Naive thymus-derived CD4-positive, alpha-beta T cell (primary cell): ENCODE data around the gene MTERF4. TPM values are rescaled to one million over a fixed set of nuclear protein-coding genes. Genes with fewer than 3 reads are reported as not detected.

Experiments used
- ATAC-seq: fragments of 150-1000 bp; cut with Tn5 transposase; 2 replicates; pipeline ENCODE4 v1.10.0; 2021; ENCODE audit warnings: mild to moderate bottlenecking, moderate library complexity
- CTCF ChIA-PET: fragments of 350-600 bp; sonication (Branson Sonifier 250); formaldehyde crosslinking; loops from one replicate; lab custom pipeline; 2021; ENCODE audit warnings: antibody characterized with exemption; lab: Charles Lee
- POLR2A ChIA-PET: fragments of 350-600 bp; sonication (Branson Sonifier 250); formaldehyde crosslinking; loops from one replicate; lab custom pipeline; 2021; ENCODE audit warnings: antibody characterized with exemption, inconsistent platforms; lab: Charles Lee
- DNase-seq, 9 donors: peaks; one replicate each; pipeline versions ENCODE4 v3.0.0 to v3.0.0-alpha.2; 2020 to 2022; ENCODE audit warnings: mixed read lengths in 1 of 9
- H3K27ac ChIP-seq: one replicate; pipeline ENCODE4 v1.7.0; 2013; ENCODE audit warnings: mild to moderate bottlenecking, low read depth, low read length, moderate library complexity
- H3K27me3 ChIP-seq, 2 donors: one replicate each; pipeline ENCODE4 v1.7.0; 2013; ENCODE audit warnings: low read length in 2 of 2, mild to moderate bottlenecking in 2 of 2, moderate library complexity in 2 of 2; ENCODE audit not compliant: control insufficient read depth in 2 of 2, insufficient read depth in 2 of 2
- H3K36me3 ChIP-seq, 3 experiments: 1 replicate in 2 of 3; 2 replicates in 1 of 3; pipeline ENCODE4 v1.7.0; 2013; ENCODE audit warnings: low read length in 3 of 3, mild to moderate bottlenecking in 3 of 3, moderate library complexity in 1 of 3; ENCODE audit not compliant: insufficient read depth in 3 of 3, control insufficient read depth in 2 of 3
- H3K4me1 ChIP-seq, 2 donors: one replicate each; pipeline ENCODE4 v1.7.0; 2013; ENCODE audit warnings: low read length in 2 of 2, mild to moderate bottlenecking in 2 of 2, moderate library complexity in 1 of 2; ENCODE audit not compliant: control insufficient read depth in 2 of 2, insufficient read depth in 2 of 2
- H3K4me3 ChIP-seq: 2 replicates; pipeline ENCODE4 v1.7.0; 2013; ENCODE audit warnings: mild to moderate bottlenecking, low read length
- H3K9me3 ChIP-seq, 3 experiments: 1 replicate in 2 of 3; 2 replicates in 1 of 3; pipeline ENCODE4 v1.7.0; 2013; ENCODE audit warnings: low read length in 3 of 3; ENCODE audit not compliant: control insufficient read depth in 2 of 3
- H3K27ac Mint-ChIP-seq, 9 donors: one replicate each; pipeline ENCODE4 v1.8.0; 2020 to 2022; ENCODE audit warnings: mixed read lengths in 9 of 9, mild to moderate bottlenecking in 8 of 9, moderate library complexity in 5 of 9, inconsistent platforms in 2 of 9
- H3K27me3 Mint-ChIP-seq, 5 donors: one replicate each; pipeline ENCODE4 v1.8.0; 2021 to 2022; ENCODE audit warnings: mixed read lengths in 5 of 5, mild to moderate bottlenecking in 1 of 5
- H3K36me3 Mint-ChIP-seq, 5 donors: one replicate each; pipeline ENCODE4 v1.8.0; 2020 to 2022; ENCODE audit warnings: mixed read lengths in 5 of 5, mild to moderate bottlenecking in 3 of 5, inconsistent platforms in 1 of 5
- H3K4me1 Mint-ChIP-seq, 7 donors: one replicate each; pipeline ENCODE4 v1.8.0; 2020 to 2022; ENCODE audit warnings: mixed read lengths in 7 of 7, mild to moderate bottlenecking in 3 of 7, inconsistent platforms in 1 of 7
- H3K4me3 Mint-ChIP-seq, 10 donors: one replicate each; pipeline ENCODE4 v1.8.0; 2020 to 2022; ENCODE audit warnings: mild to moderate bottlenecking in 10 of 10, mixed read lengths in 10 of 10, moderate library complexity in 6 of 10, inconsistent platforms in 2 of 10
- H3K9me3 Mint-ChIP-seq, 11 donors: one replicate each; pipeline ENCODE4 v1.8.0; 2020 to 2022; ENCODE audit warnings: mixed read lengths in 11 of 11, mild to moderate bottlenecking in 4 of 11, inconsistent platforms in 1 of 11, moderate library complexity in 1 of 11
- intact Hi-C, 2 donors: fragments of 100-400 bp; cut with micrococcal nuclease; formaldehyde crosslinking; loops; one replicate each; pipeline ENCODE4 v1.15.1; 2023
- polyA plus RNA-seq, 2 donors: library from polyadenylated mRNA; unstranded; fragments of 300-500 nt; fragmentation: Illumina TruSeq; gene quantifications; one replicate each; pipeline ENCODE4 v1.2.3, GENCODE V29; 2021
- total RNA-seq, 6 experiments: library from RNA in 5 of 6; stranded (reverse) in 5 of 6; gene quantifications; 1 replicate in 5 of 6; 2 replicates in 1 of 6; pipeline ENCODE4 v1.2.3 and lab custom pipeline; 2021 to 2026

MTERF4 gene
- total RNA-seq (100 to 1,000 TPM in 2 of 5 experiments, 10 to 100 TPM in 3; 45.3 to 214 (median 91.8) TPM), polyA plus RNA-seq (10 to 100 TPM; 73.1 to 82.3 TPM), total RNA-seq (lab: John Stamatoyannopoulos, UW) (109 reads per million, percentile 86 among the genes with 10 or more reads in this experiment)

DNA sequence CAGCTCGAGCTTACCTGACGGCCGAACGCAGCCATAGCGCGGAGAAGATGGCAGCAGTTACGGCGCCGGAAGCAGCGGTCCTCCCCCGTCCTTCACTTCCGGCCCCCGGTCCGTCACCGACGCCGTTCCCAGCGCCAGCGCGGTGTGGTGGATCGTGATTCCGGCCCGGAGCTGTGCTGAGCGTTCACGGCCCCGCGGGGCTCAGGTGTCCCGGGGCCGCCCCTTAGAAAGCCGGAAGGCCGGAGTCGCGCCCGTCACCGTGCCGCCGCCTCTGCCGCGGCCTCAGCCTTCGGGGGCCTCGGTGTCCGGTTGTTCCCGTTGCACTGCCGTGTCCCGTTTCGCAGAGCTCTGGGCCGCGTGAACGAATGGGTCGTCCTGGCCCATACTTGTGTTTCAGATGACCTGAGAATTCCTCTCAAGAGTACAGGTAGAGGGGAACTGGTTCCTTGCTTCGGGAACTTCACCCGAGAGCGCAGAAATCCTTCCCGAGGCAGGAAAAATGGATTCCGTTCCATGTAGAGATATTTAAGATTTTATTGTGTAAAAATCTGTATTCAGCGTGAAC lies at the start of gene MTERF4:
TSS of gene MTERF4 (minus strand) at position 49 of the 565 bp plus-strand sequence. CDS start at position 35, 14 bp downstream.
- H3K27me3 Mint-ChIP-seq: no peaks in the 10 kb centered on the region

DNA sequence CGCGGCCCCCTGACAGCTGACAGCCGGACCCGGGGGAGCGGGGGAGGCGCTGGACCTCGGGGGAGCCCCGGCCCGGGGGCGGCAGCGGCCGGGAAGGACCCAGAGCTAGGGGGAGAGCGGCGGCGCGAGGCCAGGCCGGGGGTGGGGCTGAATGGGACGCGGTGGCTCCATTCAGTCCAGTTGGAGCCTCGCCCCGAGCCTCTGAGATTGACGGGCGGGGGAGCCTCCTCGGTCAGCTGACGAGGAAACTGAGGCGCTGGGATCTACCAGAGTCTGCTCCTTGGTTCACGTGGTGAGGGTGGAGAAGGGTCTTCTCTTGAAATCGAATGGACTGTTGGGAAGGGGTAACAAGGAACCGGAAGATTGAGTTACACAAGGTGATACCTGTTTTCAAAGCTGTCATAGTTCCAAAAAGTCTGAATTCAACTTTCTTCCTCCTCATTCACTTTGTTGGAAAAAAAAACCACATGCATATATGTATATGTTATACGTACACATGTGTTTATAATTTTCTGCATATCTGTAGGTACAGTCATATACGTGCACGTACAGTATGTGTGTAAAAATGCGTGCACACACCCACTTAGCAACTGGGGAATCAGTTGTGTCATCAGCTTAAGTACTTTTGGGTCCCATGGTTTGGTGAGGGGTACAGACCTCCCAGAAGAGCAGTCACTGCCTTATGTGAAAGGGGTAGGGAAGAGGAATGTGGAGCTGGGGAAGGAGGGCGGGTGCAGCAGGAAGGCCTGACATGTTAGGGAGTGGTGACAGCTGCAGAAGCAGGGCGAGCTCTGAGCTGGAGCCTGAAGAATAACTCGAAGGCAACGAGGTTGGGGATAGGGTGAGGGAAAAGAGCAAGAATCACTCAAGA lies 48.8 kb upstream of the MTERF4 start:
- H3K27ac ChIP-seq: peak overlapping the region; percentile 71
- ATAC-seq: no peak
- no peaks in the 10 kb centered on the region for H3K9me3 Mint-ChIP-seq

More for the DNA sequence above, at the start of gene MTERF4:
- peak within 1 kb of the TSS; percentile 96 to 99 (median 99) for H3K27ac Mint-ChIP-seq
- ChIA-PET POLR2A (interaction anchor here (0.7 to 13.6 kb wide), 14 partner anchors 8 to 214 kb away, joined by 3 to 150 read pairs (median 4); partner anchors contain the start of genes HDLBP, PASK, PPP1R7 and SEPTIN2), CTCF (interaction anchor here (0.5 to 1.5 kb wide), 4 partner anchors 22 to 60 kb away, joined by 3 to 5 read pairs (median 4); no protein-coding TSS in a partner anchor)
- H3K4me3 Mint-ChIP-seq: peak within 1 kb of the TSS; percentile 86 to 99 (median 96)
- Histone ChIP-seq H3K36me3 (peaks cover under 1 to 33% (median 7%) of the 10 kb centered on the region in 3 experiments), H3K4me1 (peaks cover 29 to 55% of the 10 kb centered on the region in 2 donors), H3K27ac (peak within 1 kb of the TSS; percentile 92), H3K27me3 (no peaks in the 10 kb centered on the region), H3K4me3 (peak within 1 kb of the TSS; percentile 89), H3K9me3 (no peaks in the 10 kb centered on the region)
- intact Hi-C loops: loop anchor here (1.0 to 10.0 kb wide), 12 partner anchors 10 to 782 kb away; partner anchors contain the start of genes HDLBP (in 2 of the 2), SEPTIN2 (in 2 of the 2), ATG4B (in 1 of the 2) and PASK (in 1 of the 2)
- H3K4me1 Mint-ChIP-seq: peaks cover 27 to 84% (median 64%) of the 10 kb centered on the region in 7 donors
- H3K36me3 Mint-ChIP-seq: peaks cover 9 to 42% (median 16%) of the 10 kb centered on the region in 5 donors
- no peaks in the 10 kb centered on the region for H3K9me3 Mint-ChIP-seq
- DNase-seq (peak; percentile 80 to 91 (median 86)), ATAC-seq (peak; percentile 98)

DNA sequence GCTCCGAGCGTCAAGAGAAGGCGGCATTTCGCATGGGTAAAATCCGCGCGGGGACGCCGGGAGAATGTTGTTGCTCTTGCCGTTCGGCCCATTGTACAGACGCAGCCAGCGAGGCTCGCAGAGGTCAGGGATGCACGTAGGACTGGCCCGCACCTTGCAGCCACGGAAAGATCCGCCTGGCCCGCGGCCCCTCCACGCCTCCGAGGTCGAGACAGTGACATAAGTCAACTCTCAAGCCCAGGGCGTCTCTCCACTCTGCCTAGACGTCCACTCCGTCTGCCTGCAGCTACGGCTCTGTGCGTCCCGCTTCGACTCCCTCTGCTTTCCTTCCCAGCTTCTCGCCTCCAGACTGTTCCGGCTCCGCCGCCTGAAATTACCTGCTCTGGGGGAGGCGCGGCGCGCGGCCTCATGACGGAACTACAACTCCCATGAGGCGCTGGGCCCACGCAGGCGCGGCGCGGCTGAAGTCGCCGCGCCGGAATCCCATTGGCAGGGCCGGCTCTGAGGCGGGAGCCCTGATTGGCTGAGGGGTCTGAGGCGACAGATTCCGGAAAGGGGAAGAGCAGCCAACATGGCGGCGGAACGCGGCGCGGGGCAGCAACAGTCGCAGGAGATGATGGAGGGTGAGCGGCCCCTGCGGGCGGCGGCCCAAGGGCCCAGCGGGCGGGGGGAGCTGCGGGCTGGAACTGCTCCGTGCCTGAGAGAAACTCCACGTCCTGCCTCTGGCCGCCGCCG lies 48.0 kb upstream of the MTERF4 start, which contains the start of gene PPP1R7:
TSS of gene PPP1R7 (plus strand) at position 543 of the 735 bp plus-strand sequence. CDS start at position 572, 29 bp downstream.
- no peaks in the 10 kb centered on the region for H3K9me3 Mint-ChIP-seq
- DNase-seq (peak; percentile 83 to 96 (median 93)), ATAC-seq (peak; percentile 87)
- Histone ChIP-seq H3K4me1 (peaks cover 13 to 26% of the 10 kb centered on the region in 2 donors), H3K27ac (peak within 1 kb of the TSS; percentile 71), H3K9me3 (no peaks in the 10 kb centered on the region), H3K4me3 (peak within 1 kb of the TSS; percentile 97), H3K27me3 (no peaks in the 10 kb centered on the region), H3K36me3 (peaks cover 0 to 13% (median 0%) of the 10 kb centered on the region in 3 experiments)
- H3K4me3 Mint-ChIP-seq: peak within 1 kb of the TSS; percentile 95 to 100 (median 98)
- peak within 1 kb of the TSS; percentile 85 to 97 (median 94) for H3K27ac Mint-ChIP-seq
- POLR2A ChIA-PET: interaction anchor here (0.5 to 7.0 kb wide), 23 partner anchors 10 to 564 kb away, joined by 3 to 150 read pairs (median 3); partner anchors contain the start of genes CAPN10, MTERF4 and SNED1
- peaks cover 0 to 16% (median 4%) of the 10 kb centered on the region in 5 donors for H3K36me3 Mint-ChIP-seq
- intact Hi-C loops: loop anchor here (1.0 to 10.0 kb wide), 19 partner anchors 48 to 731 kb away; partner anchors contain the start of genes ATG4B (in 2 of the 2), HDLBP (in 2 of the 2), MTERF4 (in 2 of the 2) and SEPTIN2 (in 2 of the 2)
- H3K4me1 Mint-ChIP-seq: peaks cover 33 to 58% (median 51%) of the 10 kb centered on the region in 7 donors
- no peaks in the 10 kb centered on the region for H3K27me3 Mint-ChIP-seq
- CTCF ChIA-PET: interaction anchor here (0.6 to 4.4 kb wide), 14 partner anchors 10 to 235 kb away, joined by 3 to 30 read pairs (median 4); no protein-coding TSS in a partner anchor

More for the DNA sequence above, 48.8 kb upstream of the MTERF4 start:
- Histone ChIP-seq H3K4me3 (peak overlapping the region; percentile 97), H3K9me3 (no peaks in the 10 kb centered on the region), H3K36me3 (peaks cover 0 to 14% (median 0%) of the 10 kb centered on the region in 3 experiments), H3K4me1 (peaks cover 13 to 26% of the 10 kb centered on the region in 2 donors), H3K27me3 (no peaks in the 10 kb centered on the region)
- Mint-ChIP-seq H3K4me3 (peak overlapping the region; percentile 95 to 100 (median 98)), H3K27ac (peak overlapping the region; percentile 85 to 97 (median 94)), H3K27me3 (no peaks in the 10 kb centered on the region), H3K36me3 (peaks cover 0 to 13% (median 4%) of the 10 kb centered on the region in 5 donors), H3K4me1 (peaks cover 33 to 58% (median 50%) of the 10 kb centered on the region in 7 donors)
- CTCF ChIA-PET: interaction anchor here (0.9 to 4.4 kb wide), 11 partner anchors 40 to 299 kb away, joined by 3 to 30 read pairs (median 6); no protein-coding TSS in a partner anchor
- POLR2A ChIA-PET: interaction anchor here (0.8 to 7.0 kb wide), 14 partner anchors 11 to 565 kb away, joined by 3 to 150 read pairs (median 4); partner anchors contain the start of genes CAPN10 and MTERF4
- intact Hi-C loops: loop anchor here (1.0 to 10.0 kb wide), 13 partner anchors 49 to 590 kb away; partner anchors contain the start of genes ATG4B (in 1 of the 2), HDLBP (in 1 of the 2), ING5 (in 1 of the 2) and MTERF4 (in 1 of the 2)
- DNase-seq: no peak

DNA sequence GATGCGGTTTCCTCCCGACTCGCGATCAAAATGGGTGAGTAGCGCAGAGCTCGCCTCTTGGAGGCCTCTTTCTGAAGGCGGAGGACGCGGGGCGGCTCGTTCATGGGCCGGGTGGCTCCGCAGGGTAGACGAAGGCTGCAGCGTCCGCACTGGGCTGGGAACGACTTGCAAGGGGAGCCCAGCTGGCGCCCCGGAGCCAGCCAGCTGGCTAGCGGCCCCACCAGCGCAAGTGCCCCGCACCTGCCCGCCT lies 47.5 kb upstream of the MTERF4 start:
- H3K27ac ChIP-seq: peak overlapping the region; percentile 71
- intact Hi-C loops: loop anchor here (1.0 to 5.0 kb wide), 10 partner anchors 47 to 732 kb away; partner anchors contain the start of genes ATG4B (in 1 of the 2), DUSP28 (in 1 of the 2), FARP2 (in 1 of the 2) and HDLBP (in 1 of the 2)
- no peaks in the 10 kb centered on the region for H3K27me3 ChIP-seq
- ATAC-seq (no peak), DNase-seq (no peak)
- H3K4me3 ChIP-seq: peak overlapping the region; percentile 97
- Mint-ChIP-seq H3K36me3 (peaks cover 0 to 14% (median 4%) of the 10 kb centered on the region in 5 donors), H3K9me3 (no peaks in the 10 kb centered on the region), H3K4me3 (peak overlapping the region; percentile 95 to 100 (median 98)), H3K27ac (peak overlapping the region; percentile 85 to 97 (median 90)), H3K4me1 (peaks cover 33 to 58% (median 50%) of the 10 kb centered on the region in 7 donors), H3K27me3 (no peaks in the 10 kb centered on the region)
- no peaks in the 10 kb centered on the region for H3K9me3 ChIP-seq
- peaks cover 13 to 26% of the 10 kb centered on the region in 2 donors for H3K4me1 ChIP-seq
- CTCF ChIA-PET: interaction anchor here (0.6 to 4.4 kb wide), 13 partner anchors 9 to 235 kb away, joined by 3 to 30 read pairs (median 4); no protein-coding TSS in a partner anchor
- POLR2A ChIA-PET: interaction anchor here (0.6 to 7.0 kb wide), 18 partner anchors 9 to 564 kb away, joined by 3 to 150 read pairs (median 4); partner anchors contain the start of genes CAPN10, MTERF4 and SNED1
- peaks cover 0 to 13% (median 0%) of the 10 kb centered on the region in 3 experiments for H3K36me3 ChIP-seq
